ENCODE measurements around the gene PVALEF.
"Not testable (repeated sequence)": the region's sequence is repeated elsewhere in the genome, so short reads cannot be mapped to it uniquely, and the experiment has no call there.

Gene PVALEF

GRCh38 chr17:81222906-81223761 lies 57.8 kb downstream of the PVALEF start, which contains the start of gene CEP131:
Gene CEP131, minus strand, starts transcription at chr17:81222965. Its CDS starts 2,909 bp downstream, at chr17:81220056.
- DNase-seq, result peak; percentile 100

GRCh38 chr17:81223762-81224130 lies 58.4 kb downstream of the PVALEF start:
- DNase-seq, result no peak

GRCh38 chr17:81227630-81228029 lies 62.3 kb downstream of the PVALEF start:
- DNase-seq, result not testable (repeated sequence)

GRCh38 chr17:81228420-81228819 lies 63.1 kb downstream of the PVALEF start:
- DNase-seq, result no peak

- DNase-seq, result no peak
Measured at GRCh38 chr17:81228834-81229665, 63.7 kb downstream of the PVALEF start.

GRCh38 chr17:81229666-81229920 lies 64.3 kb downstream of the PVALEF start:
- no peak for DNase-seq

GRCh38 chr17:81230043-81230820 lies 64.9 kb downstream of the PVALEF start:
- DNase-seq, result no peak

GRCh38 chr17:81231121-81231645 lies 65.9 kb downstream of the PVALEF start:
- no peak for DNase-seq

GRCh38 chr17:81231766-81232581 lies 66.7 kb downstream of the PVALEF start:
- no peak for DNase-seq
